ENCODE data around the gene B3GALNT1.

Gene B3GALNT1

DNA sequence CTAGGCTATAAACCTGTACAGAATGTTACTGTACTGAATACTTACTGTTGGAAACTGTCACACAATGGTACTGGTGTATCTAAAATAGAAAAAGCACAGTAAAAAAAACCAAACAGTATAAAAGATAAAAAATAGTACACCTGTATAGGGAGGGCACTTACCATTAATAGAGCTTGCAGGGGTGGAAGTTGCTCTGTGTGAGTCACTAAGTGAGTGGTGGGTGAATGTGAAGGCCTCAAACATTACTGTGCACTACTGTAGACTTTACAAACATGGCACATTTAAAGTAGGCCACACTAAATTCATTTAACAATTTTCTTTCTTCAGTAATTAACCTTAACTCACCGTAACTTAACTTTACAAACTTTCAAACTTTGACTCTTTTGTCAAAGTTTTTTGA is 22.0 kb downstream of the B3GALNT1 start:
- no peak for DNase-seq (ENCODE audit: extremely low spot score)
- POLR2A ChIA-PET = no interaction called here
- CTCF ChIA-PET = interaction anchor here (0.9 to 1.5 kb wide), 2 partner anchors 11 to 14 kb away, joined by 4 read pairs; no protein-coding TSS in a partner anchor
- TF ChIP-seq, protein P1, sequence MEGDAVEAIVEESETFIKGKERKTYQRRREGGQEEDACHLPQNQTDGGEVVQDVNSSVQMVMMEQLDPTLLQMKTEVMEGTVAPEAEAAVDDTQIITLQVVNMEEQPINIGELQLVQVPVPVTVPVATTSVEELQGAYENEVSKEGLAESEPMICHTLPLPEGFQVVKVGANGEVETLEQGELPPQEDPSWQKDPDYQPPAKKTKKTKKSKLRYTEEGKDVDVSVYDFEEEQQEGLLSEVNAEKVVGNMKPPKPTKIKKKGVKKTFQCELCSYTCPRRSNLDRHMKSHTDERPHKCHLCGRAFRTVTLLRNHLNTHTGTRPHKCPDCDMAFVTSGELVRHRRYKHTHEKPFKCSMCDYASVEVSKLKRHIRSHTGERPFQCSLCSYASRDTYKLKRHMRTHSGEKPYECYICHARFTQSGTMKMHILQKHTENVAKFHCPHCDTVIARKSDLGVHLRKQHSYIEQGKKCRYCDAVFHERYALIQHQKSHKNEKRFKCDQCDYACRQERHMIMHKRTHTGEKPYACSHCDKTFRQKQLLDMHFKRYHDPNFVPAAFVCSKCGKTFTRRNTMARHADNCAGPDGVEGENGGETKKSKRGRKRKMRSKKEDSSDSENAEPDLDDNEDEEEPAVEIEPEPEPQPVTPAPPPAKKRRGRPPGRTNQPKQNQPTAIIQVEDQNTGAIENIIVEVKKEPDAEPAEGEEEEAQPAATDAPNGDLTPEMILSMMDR (IDR thresholded peaks at IDR 0.05; ENCODE audit: control extremely low read depth, extremely low read depth, low read depth, missing control alignments) = no peak

GRCh38 chr3:161082063-161082462 is 23.1 kb downstream of the B3GALNT1 start:
- DNase-seq (ENCODE audit: extremely low spot score) = no peak
- POLR2A ChIA-PET = no interaction called here
- TF ChIP-seq, protein P1 (IDR thresholded peaks at IDR 0.05; ENCODE audit: control extremely low read depth, extremely low read depth, low read depth, missing control alignments) = no peak
- CTCF ChIA-PET = interaction anchor here (0.9 kb wide), 1 partner anchor 16 kb away, joined by 4 read pairs; no protein-coding TSS in a partner anchor

DNA sequence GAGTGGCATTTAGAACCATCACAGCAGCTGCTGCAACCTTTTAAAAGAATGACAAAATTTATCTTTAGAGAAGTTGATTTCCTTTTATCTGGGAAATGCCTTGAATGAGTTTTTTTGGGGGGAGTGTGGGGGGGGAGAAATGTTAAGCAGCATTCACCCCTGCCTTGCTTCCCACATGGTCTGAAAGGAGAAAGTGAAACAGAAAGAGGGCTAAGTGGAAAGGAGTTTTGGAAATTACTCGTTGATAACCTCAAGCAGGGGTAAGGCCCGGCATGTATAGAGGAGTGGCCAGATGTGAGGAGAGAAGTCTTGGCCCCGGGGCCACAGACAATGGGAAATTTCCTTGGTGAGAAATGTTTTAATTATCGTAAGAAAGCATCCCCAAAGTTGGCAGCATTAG is 23.5 kb downstream of the B3GALNT1 start:
- TF ChIP-seq, protein P1 (IDR thresholded peaks at IDR 0.05; ENCODE audit: control extremely low read depth, extremely low read depth, low read depth, missing control alignments) = no peak
- CTCF ChIA-PET = no interaction called here
- peak; percentile 35 for DNase-seq (ENCODE audit: extremely low spot score)
- POLR2A ChIA-PET = no interaction called here

DNA sequence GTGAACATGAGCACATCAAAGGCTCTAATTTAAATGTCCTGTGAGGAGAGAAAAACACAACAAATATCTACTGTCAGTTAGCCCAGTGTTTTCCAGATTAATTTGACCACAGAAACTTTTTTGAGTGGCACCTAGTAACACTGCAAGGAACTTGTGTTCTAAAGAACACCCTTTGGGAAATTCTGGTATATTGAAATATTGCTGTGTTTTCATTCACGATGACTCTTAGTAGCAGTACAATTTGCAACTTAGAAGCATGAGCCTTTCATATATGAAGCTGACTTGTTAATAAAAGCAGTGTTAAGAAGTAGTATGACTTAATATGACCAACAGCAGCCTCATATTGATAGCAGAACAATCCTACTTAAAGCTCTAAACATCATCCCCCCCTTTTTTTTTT is 32.0 kb downstream of the B3GALNT1 start:
- CTCF ChIA-PET = interaction anchor here (1.0 kb wide), 1 partner anchor 24 kb away, joined by 3 read pairs; no protein-coding TSS in a partner anchor
- TF ChIP-seq, protein P1 (IDR thresholded peaks at IDR 0.05; ENCODE audit: control extremely low read depth, extremely low read depth, low read depth, missing control alignments) = no peak
- DNase-seq (ENCODE audit: extremely low spot score) = no peak
- POLR2A ChIA-PET = no interaction called here

DNA sequence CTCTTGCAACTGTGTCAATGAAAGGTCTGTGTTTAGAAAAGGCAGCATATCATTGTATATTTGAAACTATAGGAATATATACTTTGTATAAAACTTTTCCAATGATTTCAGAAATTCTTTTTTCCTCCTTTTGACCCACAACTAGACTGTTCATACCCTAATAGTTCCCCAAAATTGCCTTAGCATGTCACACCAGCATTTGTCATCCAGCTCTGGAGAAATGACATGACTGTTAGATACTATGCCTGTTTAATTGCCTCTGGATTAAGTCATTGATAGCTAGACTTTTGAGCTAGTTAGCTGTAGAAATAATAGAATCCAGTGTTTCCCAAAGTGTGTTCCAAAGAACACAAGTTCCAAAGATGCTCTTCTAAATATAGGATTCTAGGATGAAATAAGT is 32.4 kb downstream of the B3GALNT1 start:
- ChIA-PET CTCF (interaction anchor here (1.0 kb wide), 1 partner anchor 24 kb away, joined by 3 read pairs; no protein-coding TSS in a partner anchor), POLR2A (no interaction called here)
- no peak for DNase-seq (ENCODE audit: extremely low spot score)
- TF ChIP-seq, protein P1 (IDR thresholded peaks at IDR 0.05; ENCODE audit: control extremely low read depth, extremely low read depth, low read depth, missing control alignments) = no peak

DNA sequence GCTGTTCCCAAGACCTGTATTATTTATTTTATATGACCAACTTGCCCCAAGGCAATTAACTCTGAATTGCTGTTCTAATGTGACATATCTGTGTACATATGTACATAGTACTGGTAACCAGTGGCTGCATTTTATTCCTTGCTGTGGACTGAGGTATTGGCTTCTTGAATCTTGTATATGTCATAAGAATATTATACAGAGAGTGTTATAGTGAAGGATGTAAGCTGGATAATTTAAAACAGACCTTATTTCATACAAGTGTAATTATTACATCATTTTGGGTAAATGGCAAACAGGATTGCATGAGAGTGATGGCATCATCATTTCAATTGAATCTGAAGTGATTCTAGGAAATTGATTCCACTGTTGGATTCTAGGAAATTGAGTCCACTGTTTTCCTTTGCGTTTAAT is 32.9 kb downstream of the B3GALNT1 start:
- no peak for DNase-seq (ENCODE audit: extremely low spot score)
- CTCF ChIA-PET = interaction anchor here (1.0 kb wide), 1 partner anchor 25 kb away, joined by 3 read pairs; no protein-coding TSS in a partner anchor
- POLR2A ChIA-PET = no interaction called here
- TF ChIP-seq, protein P1 (IDR thresholded peaks at IDR 0.05; ENCODE audit: control extremely low read depth, extremely low read depth, low read depth, missing control alignments) = no peak
